Measurements from ENCODE around the gene CASP14.
A peak's percentile ranks its signal among the peaks of the same experiment; 100 is the strongest.

GRCh38 chr19:15010501-15011300 is 38.6 kb upstream of the CASP14 start:
- TF ChIP-seq CTCF (IDR thresholded peaks at IDR 0.05): no peak
- no peak for TF ChIP-seq CREB1 (CRISPR knock-in tag; IDR thresholded peaks at IDR 0.05)
- no peak for TF ChIP-seq MLX (CRISPR knock-in tag; IDR thresholded peaks at IDR 0.05)
- no peak for TF ChIP-seq CBFB (CRISPR knock-in tag; IDR thresholded peaks at IDR 0.05; ENCODE audit: low read depth)
- TF ChIP-seq KAT7 (CRISPR knock-in tag; IDR thresholded peaks at IDR 0.05; ENCODE audit: borderline replicate concordance): no peak
- peak; percentile 73 for TF ChIP-seq JUN (CRISPR knock-in tag; IDR thresholded peaks at IDR 0.05)
- peak; percentile 63 for TF ChIP-seq SP1 (CRISPR knock-in tag; conservative IDR thresholded peaks at IDR 0.05)
- TF ChIP-seq SMAD3 (CRISPR knock-in tag; IDR thresholded peaks at IDR 0.05; ENCODE audit: borderline replicate concordance): no peak
- TF ChIP-seq, protein P1, sequence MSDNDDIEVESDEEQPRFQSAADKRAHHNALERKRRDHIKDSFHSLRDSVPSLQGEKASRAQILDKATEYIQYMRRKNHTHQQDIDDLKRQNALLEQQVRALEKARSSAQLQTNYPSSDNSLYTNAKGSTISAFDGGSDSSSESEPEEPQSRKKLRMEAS (CRISPR knock-in tag; IDR thresholded peaks at IDR 0.05): peak; percentile 93
- TF ChIP-seq, protein P2, sequence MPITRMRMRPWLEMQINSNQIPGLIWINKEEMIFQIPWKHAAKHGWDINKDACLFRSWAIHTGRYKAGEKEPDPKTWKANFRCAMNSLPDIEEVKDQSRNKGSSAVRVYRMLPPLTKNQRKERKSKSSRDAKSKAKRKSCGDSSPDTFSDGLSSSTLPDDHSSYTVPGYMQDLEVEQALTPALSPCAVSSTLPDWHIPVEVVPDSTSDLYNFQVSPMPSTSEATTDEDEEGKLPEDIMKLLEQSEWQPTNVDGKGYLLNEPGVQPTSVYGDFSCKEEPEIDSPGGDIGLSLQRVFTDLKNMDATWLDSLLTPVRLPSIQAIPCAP (CRISPR knock-in tag; IDR thresholded peaks at IDR 0.05): no peak; the same call in none of the 2 replicates
- TF ChIP-seq JAZF1 (CRISPR knock-in tag; IDR thresholded peaks at IDR 0.05): no peak
- TF ChIP-seq MXD4 (CRISPR knock-in tag; IDR thresholded peaks at IDR 0.05; ENCODE audit: borderline replicate concordance): no peak
